Liver (tissue), 9 donors: ENCODE data around the gene CAMK1D. TPM values are rescaled to one million over a fixed set of nuclear protein-coding genes. Genes with fewer than 3 reads are reported as not detected.

Source experiments
- DNase-seq: peaks from one replicate; pipeline ENCODE4 v3.0.0-alpha.2; 2017; ENCODE audit warnings: low spot score
- H3K27ac ChIP-seq, 2 donors: one replicate each; pipeline ENCODE4 v1.7.0; 2013; ENCODE audit warnings: inconsistent platforms in 2 of 2, low read length in 2 of 2, control low read depth in 1 of 2, low read depth in 1 of 2, mild to moderate bottlenecking in 1 of 2
- H3K27me3 ChIP-seq, 4 donors: one replicate each; pipeline versions ENCODE4 v1.6.1 to v1.7.0; 2013; ENCODE audit warnings: low read length in 3 of 4, inconsistent platforms in 1 of 4, mild to moderate bottlenecking in 1 of 4, moderate library complexity in 1 of 4; ENCODE audit not compliant: control insufficient read depth in 4 of 4, insufficient read depth in 4 of 4
- H3K36me3 ChIP-seq, 4 donors: one replicate each; pipeline versions ENCODE4 v1.6.1 to v1.7.0; 2013; ENCODE audit warnings: low read length in 3 of 4, mild to moderate bottlenecking in 3 of 4, low read depth in 1 of 4, moderate library complexity in 1 of 4; ENCODE audit not compliant: control insufficient read depth in 4 of 4, insufficient read depth in 3 of 4
- H3K4me1 ChIP-seq, 4 donors: one replicate each; pipeline versions ENCODE4 v1.6.1 to v1.7.0; 2013; ENCODE audit warnings: low read length in 3 of 4, mild to moderate bottlenecking in 3 of 4, moderate library complexity in 1 of 4; ENCODE audit not compliant: control insufficient read depth in 4 of 4, insufficient read depth in 4 of 4
- H3K4me3 ChIP-seq, 3 donors: one replicate each; pipeline versions ENCODE4 v1.6.1 to v1.7.0; 2013; ENCODE audit warnings: low read length in 3 of 3, control low read depth in 1 of 3, low read depth in 1 of 3, mild to moderate bottlenecking in 1 of 3
- H3K9ac ChIP-seq, 2 donors: one replicate each; pipeline ENCODE4 v1.7.0; 2013; ENCODE audit warnings: low read length in 2 of 2, mild to moderate bottlenecking in 2 of 2, moderate library complexity in 2 of 2, control low read depth in 1 of 2, low read depth in 1 of 2
- H3K9me3 ChIP-seq, 4 donors: one replicate each; pipeline versions ENCODE4 v1.6.1 to v1.7.0; 2013; ENCODE audit warnings: low read length in 3 of 4; ENCODE audit not compliant: control insufficient read depth in 4 of 4
- CTCF ChIP-seq: fragments of 150-350 bp; IDR thresholded peaks from 2 replicates; pipeline ENCODE4 v1.5.1; 2017; ENCODE audit warnings: improper control_type of control experiment, low read depth, low read length; ENCODE audit not compliant: missing input control
- EGR1 ChIP-seq, 2 donors: IDR thresholded peaks; 2 replicates each; pipeline ENCODE4 v1.6.1; 2016 to 2018; ENCODE audit warnings: antibody characterized with exemption in 2 of 2, low read depth in 2 of 2
- FOXA1 ChIP-seq: IDR thresholded peaks from 2 replicates; pipeline ENCODE4 v1.6.1; 2016; ENCODE audit warnings: antibody characterized with exemption
- FOXA2 ChIP-seq: IDR thresholded peaks from 2 replicates; pipeline ENCODE4 v1.6.1; 2016; ENCODE audit warnings: antibody characterized with exemption
- GABPA ChIP-seq, 2 donors: IDR thresholded peaks in 1 of 2; conservative IDR thresholded peaks in 1 of 2; 2 replicates each; pipeline ENCODE4 v1.6.1; 2016; ENCODE audit warnings: antibody characterized with exemption in 2 of 2, mild to moderate bottlenecking in 1 of 2, moderate library complexity in 1 of 2
- HNF4A ChIP-seq, 2 donors: conservative IDR thresholded peaks; 2 replicates each; pipeline ENCODE4 v1.6.1; 2016; ENCODE audit warnings: antibody characterized with exemption in 2 of 2, mild to moderate bottlenecking in 2 of 2
- HNF4G ChIP-seq: IDR thresholded peaks from 2 replicates; pipeline ENCODE4 v1.6.1; 2016; ENCODE audit warnings: antibody characterized with exemption
- JUND ChIP-seq, 2 donors: IDR thresholded peaks; 2 replicates each; pipeline ENCODE4 v1.6.1; 2016; ENCODE audit warnings: antibody characterized with exemption in 2 of 2
- MAX ChIP-seq: IDR thresholded peaks from 2 replicates; pipeline ENCODE4 v1.6.1; 2016; ENCODE audit warnings: antibody characterized with exemption
- NR2F2 ChIP-seq: IDR thresholded peaks from 2 replicates; pipeline ENCODE4 v1.6.1; 2016; ENCODE audit warnings: antibody characterized with exemption
- RAD21 ChIP-seq, 2 donors: IDR thresholded peaks; 2 replicates each; pipeline ENCODE4 v1.6.1; 2016; ENCODE audit warnings: antibody characterized with exemption in 2 of 2, mild to moderate bottlenecking in 2 of 2
- RXRA ChIP-seq, 2 donors: IDR thresholded peaks; 2 replicates each; pipeline ENCODE4 v1.6.1; 2017 to 2018; ENCODE audit warnings: antibody characterized with exemption in 2 of 2, mild to moderate bottlenecking in 1 of 2
- SP1 ChIP-seq: IDR thresholded peaks from 2 replicates; pipeline ENCODE4 v1.6.1; 2018; ENCODE audit warnings: antibody characterized with exemption, mild to moderate bottlenecking
- TAF1 ChIP-seq: conservative IDR thresholded peaks from 2 replicates; pipeline ENCODE4 v1.6.1; 2016; ENCODE audit warnings: antibody characterized with exemption, mild to moderate bottlenecking
- YY1 ChIP-seq: IDR thresholded peaks from 2 replicates; pipeline ENCODE4 v1.6.1; 2016; ENCODE audit warnings: antibody characterized with exemption, mild to moderate bottlenecking
- WGBS: extraction: QIAGEN DNeasy Blood & Tissue Kit; methylation state at CpG from one replicate; pipeline ENCODE4 v1.1.7; 2013; 5-methylcytosine and 5-hydroxymethylcytosine counted together
- polyA plus RNA-seq, 2 donors: library from polyadenylated mRNA; stranded (reverse) in 1 of 2; unstranded in 1 of 2; fragments of 200-250 nt in 1 of 2; fragments of >200 nt in 1 of 2; fragmentation: Nextera tagmentation in 1 of 2; extraction: Ambion mirVana in 1 of 2; gene quantifications; one replicate each; pipeline versions ENCODE4 v1.2.1 to v1.2.3, GENCODE V29; 2013 to 2015
- total RNA-seq, 2 donors: library from RNA; depleted of rRNA; stranded (reverse); fragments of >200 nt; gene quantifications; one replicate each; pipeline ENCODE4 v1.2.3, GENCODE V29; 2014
- TF ChIP-seq, protein P1 (sequence below): IDR thresholded peaks from 2 replicates; pipeline ENCODE4 v1.6.1; 2016; ENCODE audit warnings: antibody characterized with exemption, mild to moderate bottlenecking
- TF ChIP-seq, protein P2 (sequence below): IDR thresholded peaks from 2 replicates; pipeline ENCODE4 v1.6.1; 2016; ENCODE audit warnings: antibody characterized with exemption
- TF ChIP-seq, protein P3 (sequence below): IDR thresholded peaks from 2 replicates; pipeline ENCODE4 v1.6.1; 2016; ENCODE audit warnings: antibody characterized with exemption
- donor health status: healthy.
- donor health status: healthy.
- donor health status: healthy.
- donor health status: healthy.
- donor health status: healthy.

CAMK1D gene
- total and polyA plus RNA-seq, 4 donors: 2.7 to 10.1 (median 4.2) TPM

- H3K27ac ChIP-seq: no peak overlapping the region
- H3K4me1 ChIP-seq: no peaks in the 10 kb centered on the region
- H3K9me3 ChIP-seq: no peaks in the 10 kb centered on the region
- no peak overlapping the region for H3K4me3 ChIP-seq
- DNase-seq: no peak
- H3K36me3 ChIP-seq: peaks cover 0 to 2% (median 0%) of the 10 kb centered on the region in 4 donors
- no peaks in the 10 kb centered on the region for H3K27me3 ChIP-seq
- TF ChIP-seq, protein P1, sequence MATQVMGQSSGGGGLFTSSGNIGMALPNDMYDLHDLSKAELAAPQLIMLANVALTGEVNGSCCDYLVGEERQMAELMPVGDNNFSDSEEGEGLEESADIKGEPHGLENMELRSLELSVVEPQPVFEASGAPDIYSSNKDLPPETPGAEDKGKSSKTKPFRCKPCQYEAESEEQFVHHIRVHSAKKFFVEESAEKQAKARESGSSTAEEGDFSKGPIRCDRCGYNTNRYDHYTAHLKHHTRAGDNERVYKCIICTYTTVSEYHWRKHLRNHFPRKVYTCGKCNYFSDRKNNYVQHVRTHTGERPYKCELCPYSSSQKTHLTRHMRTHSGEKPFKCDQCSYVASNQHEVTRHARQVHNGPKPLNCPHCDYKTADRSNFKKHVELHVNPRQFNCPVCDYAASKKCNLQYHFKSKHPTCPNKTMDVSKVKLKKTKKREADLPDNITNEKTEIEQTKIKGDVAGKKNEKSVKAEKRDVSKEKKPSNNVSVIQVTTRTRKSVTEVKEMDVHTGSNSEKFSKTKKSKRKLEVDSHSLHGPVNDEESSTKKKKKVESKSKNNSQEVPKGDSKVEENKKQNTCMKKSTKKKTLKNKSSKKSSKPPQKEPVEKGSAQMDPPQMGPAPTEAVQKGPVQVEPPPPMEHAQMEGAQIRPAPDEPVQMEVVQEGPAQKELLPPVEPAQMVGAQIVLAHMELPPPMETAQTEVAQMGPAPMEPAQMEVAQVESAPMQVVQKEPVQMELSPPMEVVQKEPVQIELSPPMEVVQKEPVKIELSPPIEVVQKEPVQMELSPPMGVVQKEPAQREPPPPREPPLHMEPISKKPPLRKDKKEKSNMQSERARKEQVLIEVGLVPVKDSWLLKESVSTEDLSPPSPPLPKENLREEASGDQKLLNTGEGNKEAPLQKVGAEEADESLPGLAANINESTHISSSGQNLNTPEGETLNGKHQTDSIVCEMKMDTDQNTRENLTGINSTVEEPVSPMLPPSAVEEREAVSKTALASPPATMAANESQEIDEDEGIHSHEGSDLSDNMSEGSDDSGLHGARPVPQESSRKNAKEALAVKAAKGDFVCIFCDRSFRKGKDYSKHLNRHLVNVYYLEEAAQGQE: no peak
- TF ChIP-seq GABPA (IDR thresholded peaks at IDR 0.05 in 1 of 2, conservative IDR thresholded peaks at IDR 0.05 in 1 of 2) (no peak), TAF1 (no peak), HNF4A (conservative IDR thresholded peaks at IDR 0.05) (no peak), FOXA1 (no peak), YY1 (no peak), RXRA (IDR thresholded peaks at IDR 0.05) (no peak), HNF4G (no peak), CTCF (no peak), NR2F2 (no peak), JUND (IDR thresholded peaks at IDR 0.05) (no peak), FOXA2 (no peak), RAD21 (IDR thresholded peaks at IDR 0.05) (no peak), SP1 (no peak)
- TF ChIP-seq, protein P2, sequence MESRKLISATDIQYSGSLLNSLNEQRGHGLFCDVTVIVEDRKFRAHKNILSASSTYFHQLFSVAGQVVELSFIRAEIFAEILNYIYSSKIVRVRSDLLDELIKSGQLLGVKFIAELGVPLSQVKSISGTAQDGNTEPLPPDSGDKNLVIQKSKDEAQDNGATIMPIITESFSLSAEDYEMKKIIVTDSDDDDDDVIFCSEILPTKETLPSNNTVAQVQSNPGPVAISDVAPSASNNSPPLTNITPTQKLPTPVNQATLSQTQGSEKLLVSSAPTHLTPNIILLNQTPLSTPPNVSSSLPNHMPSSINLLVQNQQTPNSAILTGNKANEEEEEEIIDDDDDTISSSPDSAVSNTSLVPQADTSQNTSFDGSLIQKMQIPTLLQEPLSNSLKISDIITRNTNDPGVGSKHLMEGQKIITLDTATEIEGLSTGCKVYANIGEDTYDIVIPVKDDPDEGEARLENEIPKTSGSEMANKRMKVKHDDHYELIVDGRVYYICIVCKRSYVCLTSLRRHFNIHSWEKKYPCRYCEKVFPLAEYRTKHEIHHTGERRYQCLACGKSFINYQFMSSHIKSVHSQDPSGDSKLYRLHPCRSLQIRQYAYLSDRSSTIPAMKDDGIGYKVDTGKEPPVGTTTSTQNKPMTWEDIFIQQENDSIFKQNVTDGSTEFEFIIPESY: no peak
- TF ChIP-seq, protein P3, sequence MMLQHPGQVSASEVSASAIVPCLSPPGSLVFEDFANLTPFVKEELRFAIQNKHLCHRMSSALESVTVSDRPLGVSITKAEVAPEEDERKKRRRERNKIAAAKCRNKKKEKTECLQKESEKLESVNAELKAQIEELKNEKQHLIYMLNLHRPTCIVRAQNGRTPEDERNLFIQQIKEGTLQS: no peak
- no peak overlapping the region for H3K9ac ChIP-seq
- 96% methylated on average over 12 of the region's 12 CpGs for WGBS
Observed at GRCh38 chr10:12799144-12799543, 449.8 kb downstream of the CAMK1D start.

DNA sequence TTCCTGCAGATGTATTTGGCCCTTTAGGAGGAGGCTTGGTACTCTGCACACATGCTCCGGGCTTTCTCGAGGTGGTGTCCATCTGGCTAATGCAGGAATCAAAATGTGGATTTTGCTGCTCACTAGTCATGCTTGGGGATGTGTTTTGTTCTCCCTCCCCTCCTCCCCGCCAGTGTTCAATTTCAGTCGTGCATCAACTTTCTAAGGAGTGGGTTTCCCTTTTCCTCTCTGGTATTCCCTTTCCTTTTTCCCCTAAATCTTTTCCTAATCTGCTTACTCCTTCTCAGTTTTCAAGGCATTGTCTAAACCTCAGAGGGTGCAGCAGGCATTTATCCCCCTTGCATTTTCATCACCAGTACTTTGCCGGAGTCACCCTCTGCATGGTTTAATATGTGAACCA, 450.4 kb downstream of the CAMK1D start:
- WGBS: 89% methylated on average over 5 of the region's 5 CpGs
- Histone ChIP-seq H3K4me1 (no peaks in the 10 kb centered on the region), H3K9me3 (no peaks in the 10 kb centered on the region)
- no peak for TF ChIP-seq FOXA1
- TF ChIP-seq EGR1 (IDR thresholded peaks at IDR 0.05; ENCODE audit: low read depth in 2 of 2): no peak
- TF ChIP-seq FOXA2: no peak
- no peak for TF ChIP-seq RXRA (IDR thresholded peaks at IDR 0.05)
- TF ChIP-seq CTCF: no peak
- no peak for TF ChIP-seq MAX
- TF ChIP-seq YY1: no peak
- TF ChIP-seq HNF4G: no peak
- no peak for TF ChIP-seq TAF1
- TF ChIP-seq SP1: no peak
- TF ChIP-seq, protein P1: no peak

More for the DNA sequence above, 450.4 kb downstream of the CAMK1D start:
- Histone ChIP-seq H3K4me3 (no peak overlapping the region), H3K27ac (no peak overlapping the region), H3K27me3 (no peaks in the 10 kb centered on the region), H3K36me3 (peaks cover 0 to 2% (median 0%) of the 10 kb centered on the region in 4 donors), H3K9ac (no peak overlapping the region)
- no peak for DNase-seq
